IPS DF 19.7 (cell line): ENCODE measurements around the gene PLXDC2.
"Not testable (repeated sequence)": the region's sequence is repeated elsewhere in the genome, so short reads cannot be mapped to it uniquely, and the experiment has no call there.

Source experiments
- DNase-seq: peaks from one replicate; pipeline ENCODE4 v3.0.0-alpha.2; 2013; ENCODE audit warnings: low read depth, low spot score

Gene PLXDC2

DNA sequence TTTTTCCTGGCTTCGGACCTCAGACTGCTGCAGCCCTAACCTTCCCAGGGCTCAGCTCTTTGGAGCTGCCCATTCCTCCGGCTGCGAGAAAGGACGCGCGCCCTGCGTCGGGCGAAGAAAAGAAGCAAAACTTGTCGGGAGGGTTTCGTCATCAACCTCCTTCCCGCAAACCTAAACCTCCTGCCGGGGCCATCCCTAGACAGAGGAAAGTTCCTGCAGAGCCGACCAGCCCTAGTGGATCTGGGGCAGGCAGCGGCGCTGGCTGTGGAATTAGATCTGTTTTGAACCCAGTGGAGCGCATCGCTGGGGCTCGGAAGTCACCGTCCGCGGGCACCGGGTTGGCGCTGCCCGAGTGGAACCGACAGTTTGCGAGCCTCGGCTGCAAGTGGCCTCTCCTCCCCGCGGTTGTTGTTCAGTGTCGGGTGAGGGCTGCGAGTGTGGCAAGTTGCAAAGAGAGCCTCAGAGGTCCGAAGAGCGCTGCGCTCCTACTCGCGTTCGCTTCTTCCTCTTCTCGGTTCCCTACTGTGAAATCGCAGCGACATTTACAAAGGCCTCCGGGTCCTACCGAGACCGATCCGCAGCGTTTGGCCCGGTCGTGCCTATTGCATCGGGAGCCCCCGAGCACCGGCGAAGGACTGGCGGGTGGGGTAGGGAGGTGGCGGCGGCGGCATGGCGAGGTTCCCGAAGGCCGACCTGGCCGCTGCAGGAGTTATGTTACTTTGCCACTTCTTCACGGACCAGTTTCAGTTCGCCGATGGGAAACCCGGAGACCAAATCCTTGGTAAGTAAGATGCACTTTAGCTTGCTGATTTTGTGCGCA, at the start of gene PLXDC2:
TSS of gene PLXDC2 (plus strand) at position 22 of the 820 bp plus-strand sequence.
- no peak for DNase-seq

DNA sequence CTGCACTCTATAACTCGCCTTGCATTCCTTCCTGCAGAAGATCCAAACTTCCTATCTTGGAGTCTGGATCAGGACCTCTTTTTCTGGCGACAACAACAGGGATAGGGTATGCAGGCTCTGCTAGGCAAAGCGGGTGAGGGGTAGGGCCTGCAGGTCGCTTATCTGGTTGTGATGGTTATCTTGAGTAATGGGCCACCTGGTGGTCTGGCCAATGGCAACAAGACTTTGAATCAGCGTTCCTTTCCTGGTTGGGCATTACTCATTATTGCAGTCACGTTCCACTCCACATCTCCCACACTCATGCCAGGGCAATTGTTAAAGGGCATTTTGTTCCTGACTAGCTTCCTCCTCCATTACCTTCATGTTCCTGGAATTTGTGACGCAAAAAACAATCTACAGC, 48.4 kb upstream of the PLXDC2 start:
- peak; percentile 57 for DNase-seq

DNA sequence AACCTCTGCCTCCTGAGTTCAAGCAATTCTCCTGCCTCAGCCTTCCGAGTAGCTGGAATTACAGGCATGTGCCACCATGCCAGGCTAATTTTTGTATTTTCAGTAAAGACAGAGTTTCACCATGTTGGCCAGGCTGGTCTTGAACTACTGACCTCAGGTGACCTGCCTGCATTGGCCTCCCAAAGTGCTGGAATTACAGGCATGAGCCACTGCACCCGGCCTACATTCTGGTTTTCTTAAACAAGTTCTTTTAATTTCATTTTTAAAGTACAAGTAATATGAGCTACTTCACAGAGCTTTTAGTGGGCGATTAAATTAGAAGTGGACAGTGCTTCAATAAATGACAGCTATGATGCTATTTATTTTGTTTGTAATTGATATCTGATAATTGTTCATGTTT, 46.4 kb upstream of the PLXDC2 start:
- not testable (repeated sequence) for DNase-seq

DNA sequence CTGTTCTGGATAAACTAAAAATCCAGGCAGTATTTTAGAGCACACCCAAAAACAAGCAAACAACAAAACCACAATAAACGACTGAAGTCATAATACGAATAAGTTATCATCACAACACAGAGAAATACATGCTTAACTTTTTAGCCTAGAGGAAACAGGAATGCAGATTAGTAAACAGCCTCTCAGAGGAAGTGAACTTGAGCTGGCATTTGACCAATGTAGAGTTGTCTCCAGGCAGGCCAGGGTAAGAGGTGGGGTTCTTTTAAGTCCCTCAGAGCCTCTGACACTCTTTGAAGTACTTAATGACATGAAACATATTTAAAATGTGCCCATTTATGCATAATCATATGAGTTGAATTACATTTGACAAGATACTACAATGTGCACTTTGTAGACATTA, 43.3 kb upstream of the PLXDC2 start:
- DNase-seq: no peak

DNA sequence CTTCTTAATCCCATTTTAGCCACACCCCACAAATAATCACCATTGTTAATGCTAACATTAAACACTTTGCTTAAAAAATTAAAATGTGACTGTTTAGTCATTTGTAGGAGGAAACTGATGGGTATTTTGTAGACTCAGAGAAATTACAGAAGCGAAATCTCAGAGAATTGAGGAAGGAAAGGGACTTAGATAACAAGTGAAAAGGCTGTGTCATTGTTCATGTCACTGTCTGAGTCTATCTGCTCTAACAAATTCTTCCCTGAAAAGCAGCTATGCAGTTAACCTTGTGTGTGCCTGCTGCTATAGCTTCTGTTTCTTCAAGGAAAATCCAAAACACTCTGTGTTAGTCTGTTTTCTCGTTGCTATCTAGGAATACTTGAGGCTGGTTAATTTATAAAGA, 40.9 kb upstream of the PLXDC2 start:
- no peak for DNase-seq

DNA sequence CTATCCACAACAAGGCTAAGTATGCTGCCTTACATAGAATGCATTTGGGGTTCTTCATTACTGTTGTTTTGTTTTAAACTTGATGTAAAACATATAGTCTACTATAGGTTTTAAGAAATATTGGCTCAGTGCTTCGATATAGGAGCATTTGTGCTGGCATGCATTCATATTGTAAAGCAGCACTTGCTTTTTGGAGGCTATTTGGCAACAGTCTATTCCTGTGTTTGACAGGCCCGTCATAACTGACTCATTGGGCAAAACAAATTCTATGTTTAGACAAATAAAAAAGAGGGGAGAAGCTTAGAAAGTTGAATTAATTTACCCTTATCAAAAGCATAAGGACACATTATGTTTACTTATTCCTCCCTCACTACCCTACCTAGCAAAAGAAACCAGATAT, 38.4 kb upstream of the PLXDC2 start:
- DNase-seq: no peak

DNA sequence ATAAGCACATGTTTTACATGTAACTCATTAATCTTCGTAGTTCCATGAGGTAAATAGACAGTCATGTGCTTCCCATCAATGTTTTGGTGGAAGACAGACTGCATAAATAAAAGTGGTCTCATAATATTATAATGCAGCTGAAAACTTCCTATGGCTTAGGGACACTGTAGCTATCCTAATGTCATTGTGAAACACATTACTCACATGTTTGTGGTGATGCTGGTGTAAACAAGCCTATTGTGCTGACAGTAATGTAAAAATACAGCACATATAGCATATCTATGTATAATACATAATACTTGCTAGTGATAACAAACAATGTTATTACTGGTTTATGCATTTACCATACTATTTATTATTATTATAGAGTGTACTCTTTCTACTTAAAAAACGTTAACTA, 37.2 kb upstream of the PLXDC2 start:
- no peak for DNase-seq

DNA sequence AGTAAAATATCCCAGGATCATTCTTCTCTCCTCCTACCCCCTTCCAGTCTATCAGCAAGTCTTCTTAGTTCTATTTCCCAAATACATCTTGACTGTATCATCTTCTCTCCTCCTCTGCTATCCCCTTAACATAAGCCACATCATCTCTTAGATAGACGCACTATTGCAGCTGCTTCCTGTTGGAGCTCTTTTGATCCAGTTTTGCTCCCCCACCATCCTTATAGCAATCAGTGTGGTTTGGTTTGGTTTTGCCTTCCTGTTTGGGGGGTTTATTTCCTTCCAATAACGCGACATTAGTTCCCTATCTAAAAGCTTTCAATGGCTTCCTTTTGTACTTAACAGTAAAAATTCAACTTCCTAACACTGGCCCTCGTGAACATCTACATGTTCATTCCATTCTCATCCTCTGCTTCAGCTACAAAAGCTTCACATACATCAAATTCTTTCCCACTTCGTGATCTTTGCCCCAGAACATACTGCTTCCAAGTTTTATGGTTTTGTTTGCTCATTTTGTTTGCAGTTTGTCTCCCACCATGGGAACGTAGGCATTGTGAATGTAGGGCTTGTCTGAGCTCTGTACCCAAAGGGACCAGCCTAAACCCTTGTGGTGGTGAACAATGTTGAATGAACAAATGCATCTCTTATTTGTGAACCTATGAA, 33.7 kb upstream of the PLXDC2 start:
- no peak for DNase-seq

DNA sequence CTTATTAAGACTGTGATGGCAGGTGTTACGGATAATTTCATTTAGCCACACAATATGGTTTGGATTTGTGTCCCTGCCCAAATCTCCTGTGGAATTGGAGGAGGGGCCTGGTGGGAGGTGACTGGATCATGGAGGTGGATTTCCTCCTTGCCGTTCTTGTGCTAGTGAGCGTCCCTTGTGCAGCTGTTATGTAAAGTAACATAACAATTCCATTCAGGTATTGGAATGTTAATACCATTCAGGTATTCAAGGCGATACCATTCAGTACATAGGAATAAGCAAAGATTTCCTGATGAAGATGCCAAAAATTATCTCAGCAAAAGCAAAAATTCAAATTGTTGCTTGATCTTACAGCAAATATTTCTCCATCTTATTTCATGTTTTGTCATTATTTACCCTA, 32.5 kb upstream of the PLXDC2 start:
- no peak for DNase-seq

DNA sequence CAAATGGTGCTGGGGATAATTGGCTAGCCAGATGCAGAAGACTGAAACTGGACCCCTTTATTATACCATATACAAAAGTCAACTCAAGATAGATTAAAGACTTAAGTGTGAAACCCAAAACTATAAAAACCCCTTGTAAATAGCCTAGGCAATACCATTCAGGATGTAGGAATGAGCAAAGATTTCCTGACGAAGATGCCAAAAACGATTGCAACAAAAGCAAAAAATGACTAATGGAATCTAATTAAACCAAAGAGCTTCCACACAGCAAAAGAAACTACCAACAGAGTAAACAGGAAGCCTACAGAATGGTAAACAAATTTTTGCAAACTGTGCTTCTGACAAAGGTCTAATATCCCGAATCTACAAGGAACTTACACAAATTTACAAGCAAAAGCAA, 30.9 kb upstream of the PLXDC2 start:
- DNase-seq: no peak

DNA sequence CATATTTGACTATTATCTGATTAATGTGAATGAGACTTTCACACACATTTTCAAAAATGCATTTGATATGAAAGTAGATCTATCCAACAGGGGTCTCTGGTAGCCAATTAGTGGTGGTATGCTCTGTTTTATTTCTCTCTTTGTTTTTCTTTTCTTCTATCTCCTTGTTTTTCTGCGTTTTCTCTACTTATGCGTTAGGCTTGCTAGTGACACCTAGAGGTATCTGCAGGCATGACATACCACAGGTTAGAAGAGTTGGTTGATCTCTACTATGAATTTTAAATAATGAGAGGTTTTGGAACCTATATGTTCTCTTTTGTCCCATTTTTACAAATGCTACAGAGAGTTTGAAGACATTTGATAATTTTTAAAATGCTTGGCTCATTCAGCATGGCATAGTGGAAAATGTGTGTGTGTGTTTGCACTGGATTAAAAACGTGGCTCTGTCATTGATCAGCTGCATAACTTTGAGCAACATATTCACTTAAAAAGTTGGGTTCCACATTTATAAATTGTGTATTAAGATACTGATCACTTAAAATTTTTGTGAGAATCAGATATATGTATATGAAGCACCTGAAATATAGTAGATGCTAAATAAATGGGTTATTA, 28.1 kb upstream of the PLXDC2 start:
- no peak for DNase-seq

DNA sequence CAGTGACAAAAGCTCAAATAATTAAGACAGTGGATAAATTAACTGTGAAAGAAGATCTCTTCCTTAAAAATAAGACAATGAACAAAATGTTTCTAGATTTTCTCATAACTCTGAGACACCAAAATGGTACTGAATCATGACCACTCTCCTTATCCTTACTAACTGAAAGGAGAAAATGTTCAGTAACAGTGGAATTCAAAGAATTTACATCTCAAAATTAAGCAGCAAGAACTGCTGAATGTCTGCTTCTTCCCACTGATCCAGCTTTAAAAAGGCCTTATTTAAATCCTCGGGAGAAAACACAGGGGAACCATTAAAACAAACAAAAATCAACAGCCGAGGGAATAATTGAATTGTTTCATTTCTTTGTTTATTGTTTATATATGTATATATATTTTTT, 27.3 kb upstream of the PLXDC2 start:
- no peak for DNase-seq

DNA sequence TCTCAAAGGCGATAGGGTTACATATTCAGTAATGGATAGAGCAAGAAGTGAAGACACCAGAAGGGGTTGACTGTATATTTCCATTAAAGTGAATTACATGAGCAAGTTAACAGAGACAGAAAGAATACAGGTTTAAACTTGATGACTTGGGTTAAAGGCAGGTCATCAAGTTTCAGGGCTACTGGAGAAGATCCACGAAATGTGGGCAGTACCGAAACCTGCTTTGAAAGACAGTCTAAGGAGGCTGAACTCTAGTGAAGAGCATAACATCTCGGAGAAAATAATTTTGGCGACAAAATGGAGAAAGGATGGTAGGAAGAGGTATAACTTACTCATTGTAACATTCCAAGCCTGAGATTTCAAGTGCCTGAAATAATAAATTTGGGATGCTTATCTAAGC, 26.6 kb upstream of the PLXDC2 start:
- DNase-seq: no peak

DNA sequence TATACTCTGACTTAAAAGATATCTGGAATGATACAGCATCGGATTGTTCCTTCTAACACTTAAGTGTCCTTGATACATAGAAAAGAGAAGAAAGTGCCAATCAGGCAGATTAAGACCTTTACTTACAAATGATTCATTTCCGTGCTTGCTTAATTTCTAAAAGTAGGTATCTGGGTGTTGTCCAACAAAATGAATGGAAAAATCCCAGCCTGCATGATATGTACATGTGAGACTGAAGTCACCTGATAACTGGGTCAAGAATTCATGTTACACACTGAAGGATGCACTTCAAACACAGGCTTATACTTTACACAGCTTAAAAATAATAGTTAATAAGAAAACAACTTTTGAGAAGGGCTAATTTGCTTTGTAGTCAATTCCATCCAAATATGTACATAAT, 25.2 kb upstream of the PLXDC2 start:
- DNase-seq: no peak

DNA sequence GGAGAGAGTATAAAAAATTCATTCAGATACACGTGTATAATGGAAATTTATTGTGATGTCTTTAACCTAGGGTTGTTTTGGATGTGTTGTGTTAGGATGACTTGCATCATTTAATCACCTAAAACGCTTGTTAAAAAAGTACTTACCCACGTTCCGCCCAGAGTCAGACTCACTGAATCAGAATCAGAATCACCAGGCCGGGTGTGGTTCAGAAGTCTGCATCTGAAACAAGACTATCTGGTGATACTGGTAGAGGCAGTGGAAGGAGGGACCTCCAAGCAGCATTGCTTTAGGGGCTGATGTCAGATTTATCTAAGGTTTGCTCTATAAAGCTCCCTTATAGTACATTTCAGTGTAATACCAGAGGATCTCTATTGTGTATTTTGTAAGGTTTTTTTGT, 20.5 kb upstream of the PLXDC2 start:
- no peak for DNase-seq

DNA sequence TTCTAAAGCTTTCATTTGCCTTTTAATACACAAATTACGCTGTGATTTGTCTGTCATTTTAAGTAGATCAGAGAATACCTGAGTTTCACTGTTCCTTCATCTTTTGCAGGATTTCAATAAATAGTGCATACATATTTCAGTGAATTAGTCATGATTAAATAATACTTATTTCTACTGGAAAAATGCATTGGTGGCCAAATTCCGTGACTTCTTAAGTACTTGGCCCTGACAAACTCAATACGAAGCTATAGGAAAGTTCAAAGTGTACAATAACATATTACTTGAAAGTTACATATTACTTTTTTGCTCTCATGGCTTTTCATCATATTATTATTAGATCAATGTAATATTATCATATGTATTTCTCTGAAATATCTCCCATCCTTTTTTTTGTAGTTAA, 16.1 kb upstream of the PLXDC2 start:
- DNase-seq: no peak

DNA sequence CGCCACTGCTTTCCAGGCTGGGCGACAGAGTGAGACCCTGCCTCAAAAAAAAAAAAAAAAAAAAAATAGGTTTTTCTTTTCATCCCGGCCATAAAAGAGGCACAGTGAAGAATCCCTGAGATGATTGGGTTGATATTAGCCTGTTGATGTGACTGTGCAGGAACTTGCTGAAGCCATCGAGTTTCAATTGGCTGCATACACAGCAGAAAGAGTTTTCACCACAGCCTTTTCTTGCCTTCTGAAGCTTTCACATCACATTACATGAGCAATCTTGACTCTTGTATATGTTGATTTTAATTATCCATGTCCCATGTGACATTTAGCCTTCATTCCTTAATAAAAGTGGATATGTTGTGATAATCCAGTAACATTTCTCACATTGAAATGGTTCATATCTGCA, 14.9 kb upstream of the PLXDC2 start:
- DNase-seq: no peak

DNA sequence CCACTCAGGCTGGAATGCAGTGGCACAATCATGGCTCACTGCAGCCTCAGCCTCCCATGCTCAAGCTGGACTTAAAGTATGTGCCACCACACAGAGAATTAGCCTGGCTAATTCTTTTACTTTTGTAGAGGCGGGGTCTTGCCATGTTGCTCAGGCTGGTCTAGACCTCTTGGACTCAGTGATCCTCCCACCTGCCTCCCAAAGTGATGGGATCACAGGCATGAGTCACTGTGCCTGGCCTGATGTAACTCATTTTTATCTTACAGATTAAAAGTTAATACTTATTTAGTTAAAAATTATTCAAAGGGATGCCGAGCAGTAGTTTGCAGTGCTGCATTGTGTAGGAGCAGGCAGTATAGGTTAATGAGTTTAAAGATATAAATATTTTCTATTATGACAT, 12.6 kb upstream of the PLXDC2 start:
- no peak for DNase-seq

DNA sequence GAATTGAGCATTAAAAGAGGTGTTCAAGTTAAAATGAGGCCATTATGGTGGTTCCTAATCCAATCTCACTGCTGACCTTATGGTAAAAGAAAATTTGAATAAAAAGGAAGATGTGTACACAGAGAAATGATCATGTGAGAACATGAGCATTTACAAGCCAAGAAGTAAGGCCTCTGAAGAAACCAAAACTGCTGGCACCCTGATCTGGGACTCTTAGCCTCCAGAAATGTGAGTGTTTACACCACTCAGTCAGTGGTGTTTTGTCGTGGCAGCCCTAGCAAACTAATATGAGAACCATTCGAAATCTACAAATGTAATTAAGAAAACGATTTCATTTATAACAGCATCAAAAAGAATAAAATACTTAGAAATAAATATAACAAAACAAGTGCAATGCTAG, 6.8 kb upstream of the PLXDC2 start:
- DNase-seq: no peak

DNA sequence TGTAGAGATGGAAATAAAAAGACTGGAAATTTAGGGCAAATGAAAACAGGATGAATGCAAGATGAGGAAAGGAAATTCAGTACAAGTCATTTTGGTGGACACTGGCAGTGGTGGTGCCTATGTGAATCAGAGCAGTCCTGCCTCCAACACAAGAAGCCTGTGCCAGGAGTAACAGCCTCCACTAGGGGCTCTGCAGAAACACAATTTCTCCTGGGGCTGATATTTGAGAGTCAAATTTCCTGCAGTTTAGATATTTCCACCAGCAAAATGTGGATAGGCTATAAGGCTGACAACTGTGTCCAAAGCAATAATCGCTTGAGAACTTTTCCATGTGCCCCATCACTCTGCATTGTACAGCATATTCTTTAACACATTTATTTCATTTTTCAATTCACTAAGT, 4.7 kb upstream of the PLXDC2 start:
- peak; percentile 15 for DNase-seq

DNA sequence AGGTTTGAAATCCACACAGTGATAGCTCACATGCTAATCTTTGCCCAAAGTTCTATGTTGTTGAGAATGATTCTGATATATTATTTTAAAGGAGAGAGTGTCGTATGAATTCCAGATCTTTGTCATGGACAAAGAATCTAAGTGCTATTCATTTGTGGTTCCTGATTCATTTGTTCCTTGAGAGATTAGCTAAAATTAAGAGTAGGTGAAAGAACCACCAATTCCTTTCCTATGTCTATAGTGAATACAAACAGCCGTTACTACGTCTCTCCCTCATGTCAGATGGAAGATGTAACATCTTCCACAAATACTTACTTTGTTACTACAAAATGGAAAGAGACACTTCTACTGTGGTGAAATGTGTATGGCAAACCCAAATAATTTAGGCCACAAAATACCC, 3.3 kb upstream of the PLXDC2 start:
- no peak for DNase-seq

DNA sequence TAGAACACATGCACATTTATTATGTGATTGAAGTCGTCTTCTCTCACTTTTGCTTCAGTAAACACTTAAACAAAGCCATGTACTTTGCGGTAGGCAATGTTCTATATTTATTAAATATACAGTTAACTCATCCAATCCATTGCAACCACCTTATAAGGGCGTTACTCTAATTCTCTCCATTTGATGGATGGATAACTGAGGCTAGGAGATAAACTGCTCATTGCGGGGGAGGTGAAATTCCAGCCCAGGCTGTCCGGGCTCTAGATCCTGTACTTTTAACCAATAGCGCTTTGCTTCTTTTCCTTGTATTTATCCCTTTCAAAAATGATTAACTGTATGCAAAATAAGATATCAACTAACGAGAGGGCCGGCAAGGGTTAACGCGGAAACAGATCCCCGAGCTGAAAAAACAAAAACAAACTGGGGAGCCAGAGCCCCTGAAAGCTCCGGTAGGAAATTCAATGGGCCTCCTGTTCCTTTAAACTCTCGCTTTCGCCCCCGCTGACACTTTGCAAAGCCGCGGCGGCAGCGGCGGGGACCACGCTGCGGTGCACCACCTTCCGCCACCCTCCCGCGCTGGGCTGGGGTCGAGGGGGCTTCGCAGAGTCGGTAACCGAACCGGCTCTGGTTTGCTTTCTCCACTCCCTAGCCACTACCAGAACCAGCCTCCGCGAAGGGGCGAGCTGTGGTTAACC, 1.0 kb upstream of the PLXDC2 start:
- DNase-seq: no peak
